ENCODE results near the gene SLC8A3.

DNA sequence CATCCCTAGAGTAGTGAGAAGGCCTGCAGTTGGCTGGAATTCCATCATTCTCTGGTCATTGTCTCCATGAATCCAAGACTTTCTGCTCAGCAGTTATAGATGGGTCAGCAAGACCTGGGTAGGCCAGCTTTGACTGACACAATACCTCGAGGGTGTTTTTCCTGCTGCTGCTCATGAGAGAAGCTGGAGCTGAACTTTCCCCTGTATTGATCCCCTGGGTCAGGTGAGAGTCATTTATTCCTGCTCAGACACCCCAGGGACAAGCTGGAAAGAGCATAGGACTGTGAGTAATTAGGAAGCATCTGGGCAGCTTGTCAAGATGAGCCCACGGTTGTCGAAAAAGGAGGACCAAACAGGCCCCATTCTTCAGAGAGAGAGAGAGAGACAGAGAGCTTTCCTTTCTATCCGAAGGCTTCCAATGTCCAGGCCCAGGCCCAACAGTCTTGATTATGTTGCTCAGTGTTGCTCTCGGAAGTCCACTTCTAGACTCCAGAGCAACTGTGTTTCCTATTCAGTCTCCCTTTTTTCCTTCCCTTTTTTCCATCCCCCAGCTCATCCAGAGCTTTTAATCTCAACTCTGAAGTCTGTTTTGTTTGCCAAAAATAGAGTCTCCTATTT is 131.1 kb downstream of the SLC8A3 start:
- TF ChIP-seq, protein P1, sequence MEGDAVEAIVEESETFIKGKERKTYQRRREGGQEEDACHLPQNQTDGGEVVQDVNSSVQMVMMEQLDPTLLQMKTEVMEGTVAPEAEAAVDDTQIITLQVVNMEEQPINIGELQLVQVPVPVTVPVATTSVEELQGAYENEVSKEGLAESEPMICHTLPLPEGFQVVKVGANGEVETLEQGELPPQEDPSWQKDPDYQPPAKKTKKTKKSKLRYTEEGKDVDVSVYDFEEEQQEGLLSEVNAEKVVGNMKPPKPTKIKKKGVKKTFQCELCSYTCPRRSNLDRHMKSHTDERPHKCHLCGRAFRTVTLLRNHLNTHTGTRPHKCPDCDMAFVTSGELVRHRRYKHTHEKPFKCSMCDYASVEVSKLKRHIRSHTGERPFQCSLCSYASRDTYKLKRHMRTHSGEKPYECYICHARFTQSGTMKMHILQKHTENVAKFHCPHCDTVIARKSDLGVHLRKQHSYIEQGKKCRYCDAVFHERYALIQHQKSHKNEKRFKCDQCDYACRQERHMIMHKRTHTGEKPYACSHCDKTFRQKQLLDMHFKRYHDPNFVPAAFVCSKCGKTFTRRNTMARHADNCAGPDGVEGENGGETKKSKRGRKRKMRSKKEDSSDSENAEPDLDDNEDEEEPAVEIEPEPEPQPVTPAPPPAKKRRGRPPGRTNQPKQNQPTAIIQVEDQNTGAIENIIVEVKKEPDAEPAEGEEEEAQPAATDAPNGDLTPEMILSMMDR (IDR thresholded peaks at IDR 0.05; ENCODE audit: low read length): no peak
- no peak for TF ChIP-seq EZH2 (IDR thresholded peaks at IDR 0.05; ENCODE audit: borderline replicate concordance, low read length)
